PC-3 (cell line): ENCODE data around the gene TEX12.

Source experiments
- CTCF ChIP-seq: fragments of 300-600 bp; sonication (generic); conservative IDR thresholded peaks from 2 replicates; pipeline ENCODE4 v1.5.1; 2017; ENCODE audit warnings: antibody characterized with exemption, low read depth, mild to moderate bottlenecking, low read length
- EZH2 ChIP-seq: fragments of 300-600 bp; sonication (generic); IDR thresholded peaks from one replicate; pipeline ENCODE4 v1.6.1; 2017; ENCODE audit warnings: antibody characterized with exemption, mild to moderate bottlenecking, low read length; ENCODE audit not compliant: unreplicated experiment
- EZH2phosphoT487 ChIP-seq: fragments of 300-600 bp; sonication (generic); IDR thresholded peaks from 2 replicates; pipeline ENCODE4 v1.6.1; 2018; ENCODE audit warnings: mild to moderate bottlenecking, antibody characterized with exemption, low read length, borderline replicate concordance

DNA sequence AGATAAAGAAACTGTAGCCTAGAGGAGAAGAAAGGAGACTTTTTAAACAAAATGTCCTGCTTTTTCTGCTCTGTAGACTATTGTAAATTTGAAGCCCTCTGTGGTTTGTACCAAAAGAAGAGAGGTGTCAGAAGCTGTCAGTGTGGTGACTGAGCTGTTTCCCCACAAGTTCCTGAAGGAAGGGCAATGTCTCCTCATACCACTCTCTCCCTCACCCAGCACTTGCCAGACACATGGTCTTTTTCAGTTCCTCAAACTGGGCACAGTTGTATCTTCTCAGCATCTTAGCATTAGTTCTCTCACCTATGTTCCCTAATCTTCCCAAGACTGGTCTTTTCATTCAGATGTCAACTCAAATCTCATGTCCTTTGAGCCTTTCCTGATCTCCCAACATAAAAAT lies 12.4 kb downstream of the TEX12 start:
- no peak for TF ChIP-seq CTCF
- TF ChIP-seq EZH2phosphoT487 = no peak
- no peak for TF ChIP-seq EZH2
